Uterus (tissue), 2 donors: ENCODE results near the gene COL18A1.

Source experiments
- POLR2A ChIP-seq, 2 donors: fragments of 450-650 bp; IDR thresholded peaks; one replicate each; pipeline ENCODE4 v1.6.1; 2016; ENCODE audit warnings: antibody characterized with exemption in 2 of 2, mild to moderate bottlenecking in 1 of 2, moderate library complexity in 1 of 2
- TF ChIP-seq, protein P1 (sequence below), 4 experiments: fragments of 200-600 bp in 2 of 4; fragments of 450-650 bp in 2 of 4; sonication (generic) in 2 of 4; IDR thresholded peaks; one replicate each; pipeline ENCODE4 v1.5.1; 2016 to 2019; ENCODE audit warnings: antibody characterized with exemption in 4 of 4, mild to moderate bottlenecking in 2 of 4, moderate library complexity in 1 of 4

GRCh38 chr21:45382697-45382997, 22.3 kb upstream of the COL18A1 start:
- TF ChIP-seq, protein P1, sequence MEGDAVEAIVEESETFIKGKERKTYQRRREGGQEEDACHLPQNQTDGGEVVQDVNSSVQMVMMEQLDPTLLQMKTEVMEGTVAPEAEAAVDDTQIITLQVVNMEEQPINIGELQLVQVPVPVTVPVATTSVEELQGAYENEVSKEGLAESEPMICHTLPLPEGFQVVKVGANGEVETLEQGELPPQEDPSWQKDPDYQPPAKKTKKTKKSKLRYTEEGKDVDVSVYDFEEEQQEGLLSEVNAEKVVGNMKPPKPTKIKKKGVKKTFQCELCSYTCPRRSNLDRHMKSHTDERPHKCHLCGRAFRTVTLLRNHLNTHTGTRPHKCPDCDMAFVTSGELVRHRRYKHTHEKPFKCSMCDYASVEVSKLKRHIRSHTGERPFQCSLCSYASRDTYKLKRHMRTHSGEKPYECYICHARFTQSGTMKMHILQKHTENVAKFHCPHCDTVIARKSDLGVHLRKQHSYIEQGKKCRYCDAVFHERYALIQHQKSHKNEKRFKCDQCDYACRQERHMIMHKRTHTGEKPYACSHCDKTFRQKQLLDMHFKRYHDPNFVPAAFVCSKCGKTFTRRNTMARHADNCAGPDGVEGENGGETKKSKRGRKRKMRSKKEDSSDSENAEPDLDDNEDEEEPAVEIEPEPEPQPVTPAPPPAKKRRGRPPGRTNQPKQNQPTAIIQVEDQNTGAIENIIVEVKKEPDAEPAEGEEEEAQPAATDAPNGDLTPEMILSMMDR (IDR thresholded peaks at IDR 0.05), result no peak
- TF ChIP-seq POLR2A (IDR thresholded peaks at IDR 0.05), result no peak
